AG09309 (cell line): ENCODE data around the gene GRHL1.

Source experiments
- DNase-seq: peaks from one replicate; pipeline ENCODE4 v3.0.0-alpha.2; 2010; ENCODE audit warnings: low read depth
- H3K4me3 ChIP-seq: 2 replicates; pipeline ENCODE4 v1.5.1; 2011; ENCODE audit warnings: mild to moderate bottlenecking, low read depth, low read length, moderate library complexity; ENCODE audit not compliant: control insufficient read depth
- CTCF ChIP-seq: IDR thresholded peaks from 2 replicates; pipeline ENCODE4 v1.5.1; 2011; ENCODE audit warnings: mild to moderate bottlenecking, low read depth, low read length, inconsistent platforms; ENCODE audit not compliant: insufficient read depth, control insufficient read depth; ENCODE audit errors: missing control alignments

The GRHL1 gene

GRCh38 chr2:9970200-9971044 is 18.9 kb downstream of the GRHL1 start:
- no peak for TF ChIP-seq CTCF
- H3K4me3 ChIP-seq: no peak overlapping the region
- DNase-seq: no peak

GRCh38 chr2:9971105-9971818 is 19.8 kb downstream of the GRHL1 start:
- peak; percentile 41 for DNase-seq
- no peak overlapping the region for H3K4me3 ChIP-seq
- TF ChIP-seq CTCF: no peak

DNA sequence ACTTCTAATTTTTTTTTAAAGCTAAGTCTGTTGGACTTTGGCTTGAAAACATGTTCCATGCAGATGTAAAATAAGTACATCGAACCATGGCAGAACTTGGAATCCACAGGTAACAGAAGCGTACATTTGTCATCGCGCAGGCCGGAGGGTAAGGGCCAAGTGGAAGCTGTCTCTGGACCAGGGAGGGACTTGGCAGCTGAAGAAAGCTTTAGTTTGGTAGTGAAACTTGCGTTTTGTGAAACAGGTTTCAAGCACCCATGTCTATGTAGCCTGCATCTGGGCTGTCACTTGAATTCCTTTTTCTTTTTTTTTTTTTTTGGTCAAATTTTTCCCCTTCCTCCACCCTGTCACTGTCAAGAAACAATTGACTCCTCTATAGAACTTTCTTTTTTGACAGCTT is 20.4 kb downstream of the GRHL1 start:
- no peak overlapping the region for H3K4me3 ChIP-seq
- no peak for TF ChIP-seq CTCF
- no peak for DNase-seq

- DNase-seq: no peak
- H3K4me3 ChIP-seq: no peak overlapping the region
- TF ChIP-seq CTCF: no peak
Measured at GRCh38 chr2:9972621-9973479, 21.4 kb downstream of the GRHL1 start.

GRCh38 chr2:9973690-9974089 is 22.2 kb downstream of the GRHL1 start:
- no peak for TF ChIP-seq CTCF
- no peak for DNase-seq
- no peak overlapping the region for H3K4me3 ChIP-seq

GRCh38 chr2:9974343-9974742 is 22.9 kb downstream of the GRHL1 start:
- no peak for DNase-seq
- no peak overlapping the region for H3K4me3 ChIP-seq
- no peak for TF ChIP-seq CTCF
